T-helper 22 cell (primary cell): ENCODE data around the gene GREB1.

Experiments
- DNase-seq: peaks from one replicate; pipeline ENCODE4 v3.0.0-alpha.2; 2020; ENCODE audit warnings: low read depth

Gene GREB1

GRCh38 chr2:11662882-11663281, 129.0 kb downstream of the GREB1 start:
- no peak for DNase-seq

- DNase-seq = no peak
These were observed 129.6 kb downstream of the GREB1 start for GRCh38 chr2:11663427-11663826.

GRCh38 chr2:11665028-11665427, 131.2 kb downstream of the GREB1 start:
- no peak for DNase-seq

- no peak for DNase-seq
These were observed 131.9 kb downstream of the GREB1 start for GRCh38 chr2:11665510-11666362.

- no peak for DNase-seq
These were observed 133.3 kb downstream of the GREB1 start for GRCh38 chr2:11667194-11667593.

- DNase-seq = no peak
These were observed 134.2 kb downstream of the GREB1 start for GRCh38 chr2:11667866-11668637.

GRCh38 chr2:11669454-11670291, 135.8 kb downstream of the GREB1 start, which contains the start of gene NTSR2:
NTSR2 (minus strand) TSS chr2:11670195; CDS start chr2:11670129, 66 bp downstream.
- no peak for DNase-seq

- DNase-seq = no peak
These were observed 138.6 kb downstream of the GREB1 start for GRCh38 chr2:11672407-11672806.

GRCh38 chr2:11674983-11675382, 141.1 kb downstream of the GREB1 start:
- no peak for DNase-seq

- no peak for DNase-seq
These were observed 141.7 kb downstream of the GREB1 start for GRCh38 chr2:11675423-11676112.

- no peak for DNase-seq
These were observed 142.8 kb downstream of the GREB1 start for GRCh38 chr2:11676640-11677039.

- no peak for DNase-seq
These were observed 143.6 kb downstream of the GREB1 start for GRCh38 chr2:11677136-11678055.

- DNase-seq = no peak
These were observed 144.6 kb downstream of the GREB1 start for GRCh38 chr2:11678306-11678960.

GRCh38 chr2:11679016-11679415, 145.2 kb downstream of the GREB1 start:
- DNase-seq = no peak

- DNase-seq = no peak
These were observed 145.8 kb downstream of the GREB1 start for GRCh38 chr2:11679486-11680181.

- no peak for DNase-seq
These were observed 146.5 kb downstream of the GREB1 start for GRCh38 chr2:11680182-11680900.

GRCh38 chr2:11680901-11681721, 147.3 kb downstream of the GREB1 start:
- DNase-seq = no peak
